NOMO-1 treated with DMSO at 0.1 percent for 48 hours (cell line): ENCODE data around the gene ALK.
"Not testable (repeated sequence)": the region's sequence is repeated elsewhere in the genome, so short reads cannot be mapped to it uniquely, and the experiment has no call there.

ENCODE experiments used
- DNase-seq: peaks from one replicate; lab custom pipeline; 2025; ENCODE audit not compliant: unreplicated experiment; lab: John Stamatoyannopoulos, UW

The ALK gene

GRCh38 chr2:29262681-29263260 lies 658.6 kb downstream of the ALK start:
- no peak for DNase-seq

GRCh38 chr2:29261003-29261402 lies 660.4 kb downstream of the ALK start:
- no peak for DNase-seq

- DNase-seq = no peak
Measured at GRCh38 chr2:29260142-29260772, 661.1 kb downstream of the ALK start.

- no peak for DNase-seq
Measured at GRCh38 chr2:29259221-29259620, 662.2 kb downstream of the ALK start.

- no peak for DNase-seq
Measured at GRCh38 chr2:29255004-29255403, 666.4 kb downstream of the ALK start.

- not testable (repeated sequence) for DNase-seq
Measured at GRCh38 chr2:29253495-29254275, 667.7 kb downstream of the ALK start.

GRCh38 chr2:29253026-29253425 lies 668.4 kb downstream of the ALK start:
- no peak for DNase-seq

GRCh38 chr2:29251406-29251805 lies 670.0 kb downstream of the ALK start:
- DNase-seq = no peak

- DNase-seq = no peak
Measured at GRCh38 chr2:29250977-29251376, 670.4 kb downstream of the ALK start.

GRCh38 chr2:29249666-29250253 lies 671.6 kb downstream of the ALK start:
- no peak for DNase-seq

GRCh38 chr2:29247336-29247914 lies 674.0 kb downstream of the ALK start:
- DNase-seq = no peak

- no peak for DNase-seq
Measured at GRCh38 chr2:29246383-29247300, 674.7 kb downstream of the ALK start.

- DNase-seq = no peak
Measured at GRCh38 chr2:29245742-29246382, 675.5 kb downstream of the ALK start.

GRCh38 chr2:29245035-29245741 lies 676.2 kb downstream of the ALK start:
- not testable (repeated sequence) for DNase-seq

- no peak for DNase-seq
Measured at GRCh38 chr2:29242621-29243375, 678.6 kb downstream of the ALK start.

GRCh38 chr2:29241955-29242565 lies 679.3 kb downstream of the ALK start:
- DNase-seq = no peak

GRCh38 chr2:29241341-29241740 lies 680.0 kb downstream of the ALK start:
- no peak for DNase-seq

GRCh38 chr2:29240601-29241000 lies 680.8 kb downstream of the ALK start:
- no peak for DNase-seq
